Cardiac muscle cell (in vitro differentiated cells and primary cell): ENCODE results near the gene SH3PXD2B. TPM values are rescaled to one million over a fixed set of nuclear protein-coding genes. Genes with fewer than 3 reads are reported as not detected.

Experiments used
- DNase-seq, 2 donors: peaks; one replicate each; pipeline versions ENCODE4 v3.0.0 to v3.0.0-alpha.2; 2010 to 2017; ENCODE audit warnings: low read depth in 1 of 2, low spot score in 1 of 2
- H3K27ac ChIP-seq: fragments of 200-600 bp; sonication (generic); 2 replicates; pipeline ENCODE4 v1.5.1; 2016
- H3K27me3 ChIP-seq: fragments of 200-600 bp; sonication (generic); 2 replicates; pipeline ENCODE4 v1.6.0; 2016; ENCODE audit warnings: control low read depth
- H3K36me3 ChIP-seq: fragments of 200-600 bp; sonication (generic); 2 replicates; pipeline ENCODE4 v1.5.1; 2016; ENCODE audit warnings: control low read depth
- H3K4me1 ChIP-seq: fragments of 200-600 bp; sonication (generic); 2 replicates; pipeline ENCODE4 v1.8.1; 2017; ENCODE audit warnings: low read depth, mild to moderate bottlenecking, mixed run types
- H3K4me3 ChIP-seq: fragments of 200-600 bp; sonication (generic); 2 replicates; pipeline ENCODE4 v1.5.1; 2016; ENCODE audit warnings: mild to moderate bottlenecking
- H3K9me3 ChIP-seq: fragments of 200-600 bp; sonication (generic); 2 replicates; pipeline ENCODE4 v1.5.1; 2017; ENCODE audit warnings: low read depth, mild to moderate bottlenecking, control low read depth
- CTCF ChIP-seq: IDR thresholded peaks from 2 replicates; pipeline ENCODE4 v1.5.1; 2012; ENCODE audit warnings: low read depth, mild to moderate bottlenecking, low read length
- polyA plus RNA-seq: library from polyadenylated mRNA; unstranded; fragments of >200 nt; fragmentation: Nextera tagmentation; extraction: Ambion mirVana; gene quantifications from 2 replicates; pipeline ENCODE4 v1.2.1, GENCODE V29; 2016
- total RNA-seq: library from RNA; depleted of rRNA; stranded (reverse); fragments of >200 nt; gene quantifications from 2 replicates; pipeline ENCODE4 v1.2.3, GENCODE V29; 2016

The SH3PXD2B gene
- total and polyA plus RNA-seq, 2 experiments from 2014 or later, result 13.9 to 27.6 TPM

GRCh38 chr5:172388246-172388733, 66.0 kb downstream of the SH3PXD2B start:
- no peaks in the 10 kb centered on the region for H3K4me1 ChIP-seq
- no peaks in the 10 kb centered on the region for H3K27me3 ChIP-seq
- no peak overlapping the region for H3K27ac ChIP-seq
- DNase-seq, result no peak
- H3K4me3 ChIP-seq, result no peak overlapping the region
- H3K36me3 ChIP-seq, result peaks cover 2% of the 10 kb centered on the region
- TF ChIP-seq CTCF, result no peak
- H3K9me3 ChIP-seq, result no peaks in the 10 kb centered on the region

- H3K9me3 ChIP-seq, result no peaks in the 10 kb centered on the region
- no peak for DNase-seq
- H3K4me1 ChIP-seq, result peaks cover 3% of the 10 kb centered on the region
- TF ChIP-seq CTCF, result no peak
- H3K27me3 ChIP-seq, result no peaks in the 10 kb centered on the region
- H3K36me3 ChIP-seq, result peaks cover 2% of the 10 kb centered on the region
- H3K27ac ChIP-seq, result no peak overlapping the region
- no peak overlapping the region for H3K4me3 ChIP-seq
Observed at GRCh38 chr5:172385707-172386106, 68.6 kb downstream of the SH3PXD2B start.

- Histone ChIP-seq H3K27me3 (no peaks in the 10 kb centered on the region), H3K9me3 (no peaks in the 10 kb centered on the region), H3K4me1 (peaks cover 3% of the 10 kb centered on the region), H3K27ac (no peak overlapping the region), H3K4me3 (no peak overlapping the region), H3K36me3 (peaks cover 2% of the 10 kb centered on the region)
- no peak for TF ChIP-seq CTCF
- no peak for DNase-seq
Observed at GRCh38 chr5:172385010-172385563, 69.2 kb downstream of the SH3PXD2B start.

- Histone ChIP-seq H3K4me1 (peaks cover 3% of the 10 kb centered on the region), H3K27ac (no peak overlapping the region), H3K9me3 (no peaks in the 10 kb centered on the region), H3K36me3 (peaks cover 2% of the 10 kb centered on the region), H3K27me3 (no peaks in the 10 kb centered on the region), H3K4me3 (no peak overlapping the region)
- no peak for TF ChIP-seq CTCF
- peak in 1 of 2 donors; percentile 40 for DNase-seq
Observed at GRCh38 chr5:172383191-172383802, 71.0 kb downstream of the SH3PXD2B start.

GRCh38 chr5:172380987-172381643, 73.2 kb downstream of the SH3PXD2B start:
- no peak for TF ChIP-seq CTCF
- no peaks in the 10 kb centered on the region for H3K9me3 ChIP-seq
- peaks cover 3% of the 10 kb centered on the region for H3K4me1 ChIP-seq
- H3K4me3 ChIP-seq, result no peak overlapping the region
- H3K36me3 ChIP-seq, result no peaks in the 10 kb centered on the region
- H3K27ac ChIP-seq, result no peak overlapping the region
- H3K27me3 ChIP-seq, result no peaks in the 10 kb centered on the region
- peak in 1 of 2 donors; percentile 40 for DNase-seq
